ENCODE measurements around the gene FGR.

FGR gene

GRCh38 chr1:27592931-27593677 is 41.9 kb downstream of the FGR start:
- Histone ChIP-seq H3K4me3 (ENCODE audit: low read length) (no peak overlapping the region), H3K4me1 (ENCODE audit: control insufficient read depth, insufficient read depth, low read length) (peaks cover 19% of the 10 kb centered on the region), H3K9me3 (ENCODE audit: control insufficient read depth, insufficient read depth, low read length) (no peaks in the 10 kb centered on the region), H3K27me3 (ENCODE audit: control insufficient read depth, insufficient read depth, low read length) (no peaks in the 10 kb centered on the region), H3K27ac (ENCODE audit: low read length) (no peak overlapping the region), H3K36me3 (ENCODE audit: control insufficient read depth, insufficient read depth, low read length) (peaks cover 9% of the 10 kb centered on the region)
- DNase-seq (ENCODE audit: low read depth, low spot score): no peak
- WGBS (ENCODE audit: insufficient coverage, insufficient read length): no CpG with 5 or more reads among the region's 17 CpGs

- no CpG with 5 or more reads among the region's 22 CpGs for WGBS (ENCODE audit: insufficient coverage, insufficient read length)
- peaks cover 19% of the 10 kb centered on the region for H3K4me1 ChIP-seq (ENCODE audit: control insufficient read depth, insufficient read depth, low read length)
- no peak for DNase-seq (ENCODE audit: low read depth, low spot score)
- H3K27me3 ChIP-seq (ENCODE audit: control insufficient read depth, insufficient read depth, low read length): no peaks in the 10 kb centered on the region
- H3K4me3 ChIP-seq (ENCODE audit: low read length): no peak overlapping the region
- H3K27ac ChIP-seq (ENCODE audit: low read length): no peak overlapping the region
- H3K36me3 ChIP-seq (ENCODE audit: control insufficient read depth, insufficient read depth, low read length): peaks cover 9% of the 10 kb centered on the region
- no peaks in the 10 kb centered on the region for H3K9me3 ChIP-seq (ENCODE audit: control insufficient read depth, insufficient read depth, low read length)
These were observed 42.6 kb downstream of the FGR start for GRCh38 chr1:27592232-27592930.

- Histone ChIP-seq H3K36me3 (ENCODE audit: control insufficient read depth, insufficient read depth, low read length) (peaks cover 9% of the 10 kb centered on the region), H3K27ac (ENCODE audit: low read length) (no peak overlapping the region), H3K27me3 (ENCODE audit: control insufficient read depth, insufficient read depth, low read length) (no peaks in the 10 kb centered on the region), H3K4me1 (ENCODE audit: control insufficient read depth, insufficient read depth, low read length) (peaks cover 19% of the 10 kb centered on the region), H3K4me3 (ENCODE audit: low read length) (no peak overlapping the region), H3K9me3 (ENCODE audit: control insufficient read depth, insufficient read depth, low read length) (no peaks in the 10 kb centered on the region)
- WGBS (ENCODE audit: insufficient coverage, insufficient read length): no CpG with 5 or more reads among the region's 4 CpGs
- DNase-seq (ENCODE audit: low read depth, low spot score): no peak
These were observed 43.4 kb downstream of the FGR start for GRCh38 chr1:27591622-27592021.

- Histone ChIP-seq H3K4me3 (ENCODE audit: low read length) (no peak overlapping the region), H3K9me3 (ENCODE audit: control insufficient read depth, insufficient read depth, low read length) (no peaks in the 10 kb centered on the region), H3K36me3 (ENCODE audit: control insufficient read depth, insufficient read depth, low read length) (peaks cover 9% of the 10 kb centered on the region), H3K27ac (ENCODE audit: low read length) (no peak overlapping the region), H3K27me3 (ENCODE audit: control insufficient read depth, insufficient read depth, low read length) (no peaks in the 10 kb centered on the region), H3K4me1 (ENCODE audit: control insufficient read depth, insufficient read depth, low read length) (peaks cover 18% of the 10 kb centered on the region)
- DNase-seq (ENCODE audit: low read depth, low spot score): no peak
- WGBS (ENCODE audit: insufficient coverage, insufficient read length): no CpG with 5 or more reads among the region's 5 CpGs
These were observed 44.0 kb downstream of the FGR start for GRCh38 chr1:27590917-27591508.

GRCh38 chr1:27589841-27590426 is 45.1 kb downstream of the FGR start:
- Histone ChIP-seq H3K4me3 (ENCODE audit: low read length) (no peak overlapping the region), H3K27me3 (ENCODE audit: control insufficient read depth, insufficient read depth, low read length) (no peaks in the 10 kb centered on the region), H3K4me1 (ENCODE audit: control insufficient read depth, insufficient read depth, low read length) (peaks cover 15% of the 10 kb centered on the region), H3K27ac (ENCODE audit: low read length) (no peak overlapping the region), H3K9me3 (ENCODE audit: control insufficient read depth, insufficient read depth, low read length) (no peaks in the 10 kb centered on the region), H3K36me3 (ENCODE audit: control insufficient read depth, insufficient read depth, low read length) (peaks cover 9% of the 10 kb centered on the region)
- DNase-seq (ENCODE audit: low read depth, low spot score): no peak
- no CpG with 5 or more reads among the region's 13 CpGs for WGBS (ENCODE audit: insufficient coverage, insufficient read length)

- Histone ChIP-seq H3K27ac (ENCODE audit: low read length) (no peak overlapping the region), H3K27me3 (ENCODE audit: control insufficient read depth, insufficient read depth, low read length) (no peaks in the 10 kb centered on the region), H3K9me3 (ENCODE audit: control insufficient read depth, insufficient read depth, low read length) (no peaks in the 10 kb centered on the region), H3K4me3 (ENCODE audit: low read length) (no peak overlapping the region), H3K4me1 (ENCODE audit: control insufficient read depth, insufficient read depth, low read length) (peaks cover 12% of the 10 kb centered on the region), H3K36me3 (ENCODE audit: control insufficient read depth, insufficient read depth, low read length) (peaks cover 9% of the 10 kb centered on the region)
- no CpG with 5 or more reads among the region's 6 CpGs for WGBS (ENCODE audit: insufficient coverage, insufficient read length)
- DNase-seq (ENCODE audit: low read depth, low spot score): no peak
These were observed 45.5 kb downstream of the FGR start for GRCh38 chr1:27589441-27589840.

GRCh38 chr1:27588256-27589232 is 46.4 kb downstream of the FGR start:
- Histone ChIP-seq H3K36me3 (ENCODE audit: control insufficient read depth, insufficient read depth, low read length) (peaks cover 9% of the 10 kb centered on the region), H3K27ac (ENCODE audit: low read length) (no peak overlapping the region), H3K4me1 (ENCODE audit: control insufficient read depth, insufficient read depth, low read length) (peaks cover 9% of the 10 kb centered on the region), H3K9me3 (ENCODE audit: control insufficient read depth, insufficient read depth, low read length) (no peaks in the 10 kb centered on the region), H3K4me3 (ENCODE audit: low read length) (no peak overlapping the region), H3K27me3 (ENCODE audit: control insufficient read depth, insufficient read depth, low read length) (no peaks in the 10 kb centered on the region)
- no peak for DNase-seq (ENCODE audit: low read depth, low spot score)
- WGBS (ENCODE audit: insufficient coverage, insufficient read length): no CpG with 5 or more reads among the region's 12 CpGs

- no CpG with 5 or more reads among the region's 3 CpGs for WGBS (ENCODE audit: insufficient coverage, insufficient read length)
- H3K4me3 ChIP-seq (ENCODE audit: low read length): no peak overlapping the region
- DNase-seq (ENCODE audit: low read depth, low spot score): no peak
- peaks cover 9% of the 10 kb centered on the region; the same call in 1 of the 2 replicates for H3K36me3 ChIP-seq (ENCODE audit: control insufficient read depth, insufficient read depth, low read length)
- H3K27me3 ChIP-seq (ENCODE audit: control insufficient read depth, insufficient read depth, low read length): no peaks in the 10 kb centered on the region
- H3K4me1 ChIP-seq (ENCODE audit: control insufficient read depth, insufficient read depth, low read length): peaks cover 1% of the 10 kb centered on the region; the same call in 1 of the 2 replicates
- no peak overlapping the region for H3K27ac ChIP-seq (ENCODE audit: low read length)
- no peaks in the 10 kb centered on the region for H3K9me3 ChIP-seq (ENCODE audit: control insufficient read depth, insufficient read depth, low read length)
These were observed 49.3 kb downstream of the FGR start for GRCh38 chr1:27585684-27586083.

GRCh38 chr1:27584453-27584852 is 50.5 kb downstream of the FGR start:
- Histone ChIP-seq H3K4me3 (ENCODE audit: low read length) (no peak overlapping the region), H3K27me3 (ENCODE audit: control insufficient read depth, insufficient read depth, low read length) (no peaks in the 10 kb centered on the region)

More at GRCh38 chr1:27584453-27584852, 50.5 kb downstream of the FGR start:
- H3K36me3 ChIP-seq (ENCODE audit: control insufficient read depth, insufficient read depth, low read length): peaks cover 8% of the 10 kb centered on the region; the same call in 1 of the 2 replicates
- no peaks in the 10 kb centered on the region; the same call in 1 of the 2 replicates for H3K4me1 ChIP-seq (ENCODE audit: control insufficient read depth, insufficient read depth, low read length)
- no peak overlapping the region for H3K27ac ChIP-seq (ENCODE audit: low read length)
- no CpG with 5 or more reads among the region's 3 CpGs for WGBS (ENCODE audit: insufficient coverage, insufficient read length)
- no peak for DNase-seq (ENCODE audit: low read depth, low spot score)
- no peaks in the 10 kb centered on the region for H3K9me3 ChIP-seq (ENCODE audit: control insufficient read depth, insufficient read depth, low read length)

Data from iPS DF 6.9 (cell line).